22Rv1 (cell line): ENCODE measurements around the gene BLID.

Experiments
- H3K27ac ChIP-seq: fragments of 450-650 bp; 2 replicates; pipeline ENCODE4 v1.5.1; 2017
- CTCF ChIP-seq: fragments of 450-650 bp; IDR thresholded peaks from 2 replicates; pipeline ENCODE4 v1.5.1; 2017; ENCODE audit warnings: mild to moderate bottlenecking
- ZFX ChIP-seq: fragments of 450-650 bp; IDR thresholded peaks from 2 replicates; pipeline ENCODE4 v1.6.1; 2017; ENCODE audit warnings: antibody characterized with exemption, borderline replicate concordance

Gene BLID

GRCh38 chr11:122076512-122077120 lies 39.4 kb downstream of the BLID start:
- TF ChIP-seq ZFX (no peak), CTCF (no peak)
- no peak overlapping the region for H3K27ac ChIP-seq

- no peak for TF ChIP-seq CTCF
- TF ChIP-seq ZFX: no peak
- H3K27ac ChIP-seq: no peak overlapping the region
Observed at GRCh38 chr11:122075016-122075415, 41.0 kb downstream of the BLID start.

- H3K27ac ChIP-seq: no peak overlapping the region
- TF ChIP-seq CTCF: no peak
- TF ChIP-seq ZFX: no peak
Observed at GRCh38 chr11:122074022-122074421, 42.0 kb downstream of the BLID start.

DNA sequence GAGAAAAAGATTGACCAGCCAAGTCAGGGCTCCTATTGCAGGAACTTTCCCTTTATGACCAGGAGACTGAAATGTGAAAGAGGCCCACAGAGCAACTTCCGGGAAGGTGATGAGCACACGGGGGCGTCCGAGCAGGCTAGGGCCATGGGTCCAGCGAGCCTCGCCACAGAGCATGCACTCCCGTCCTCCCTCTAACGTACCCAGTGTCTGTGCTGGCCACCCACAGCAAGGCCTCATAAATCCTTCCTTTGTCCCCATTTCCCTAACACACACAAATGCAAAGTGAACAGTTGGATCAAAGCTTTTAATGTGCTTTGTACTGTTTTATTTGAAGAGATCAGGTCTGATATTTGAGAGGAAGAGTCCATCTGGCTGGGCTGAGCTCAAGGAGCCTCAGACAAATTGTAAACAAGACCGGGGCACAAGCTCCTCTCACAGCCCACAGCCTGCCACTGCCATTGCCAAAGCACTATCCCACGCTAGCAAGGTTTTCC lies 44.3 kb downstream of the BLID start:
- no peak for TF ChIP-seq ZFX
- TF ChIP-seq CTCF: no peak
- H3K27ac ChIP-seq: no peak overlapping the region

GRCh38 chr11:122069707-122070360 lies 46.2 kb downstream of the BLID start:
- TF ChIP-seq CTCF (no peak), ZFX (no peak)
- no peak overlapping the region for H3K27ac ChIP-seq

- TF ChIP-seq CTCF: no peak
- TF ChIP-seq ZFX: no peak
- no peak overlapping the region for H3K27ac ChIP-seq
Observed at GRCh38 chr11:122068837-122069236, 47.2 kb downstream of the BLID start.

GRCh38 chr11:122068141-122068540 lies 47.9 kb downstream of the BLID start:
- H3K27ac ChIP-seq: no peak overlapping the region
- no peak for TF ChIP-seq ZFX
- TF ChIP-seq CTCF: no peak
